Parathyroid adenoma (tissue), 2 donors: ENCODE data around the gene MANBA.

Source experiments
- H2AFZ ChIP-seq: fragments of 300-600 bp; sonication (generic); one replicate; pipeline ENCODE4 v1.7.0; 2017; ENCODE audit warnings: antibody characterized with exemption, mild to moderate bottlenecking
- H3K27ac ChIP-seq: fragments of 300-600 bp; sonication (generic); one replicate; pipeline ENCODE4 v1.7.0; 2017
- H3K27me3 ChIP-seq: fragments of 300-600 bp; sonication (generic); one replicate; pipeline ENCODE4 v1.7.0; 2017; ENCODE audit warnings: low read length; ENCODE audit not compliant: control insufficient read depth, insufficient read depth
- H3K36me3 ChIP-seq: fragments of 300-600 bp; sonication (generic); one replicate; pipeline ENCODE4 v1.7.0; 2017; ENCODE audit warnings: low read length; ENCODE audit not compliant: control insufficient read depth, insufficient read depth
- H3K4me1 ChIP-seq: fragments of 300-600 bp; sonication (generic); one replicate; pipeline ENCODE4 v1.7.0; 2017; ENCODE audit warnings: control low read depth
- H3K4me2 ChIP-seq: fragments of 300-600 bp; sonication (generic); one replicate; pipeline ENCODE4 v1.7.0; 2017; ENCODE audit warnings: low read length
- H3K4me3 ChIP-seq: fragments of 300-600 bp; sonication (generic); one replicate; pipeline ENCODE4 v1.7.0; 2017; ENCODE audit warnings: low read depth, low read length
- H3K79me2 ChIP-seq: fragments of 300-600 bp; sonication (generic); one replicate; pipeline ENCODE4 v1.7.0; 2017; ENCODE audit warnings: control low read depth
- H3K9ac ChIP-seq: fragments of 300-600 bp; sonication (generic); one replicate; pipeline ENCODE4 v1.7.0; 2017; ENCODE audit warnings: mild to moderate bottlenecking
- H3K9me3 ChIP-seq: fragments of 300-600 bp; sonication (generic); one replicate; pipeline ENCODE4 v1.7.0; 2017; ENCODE audit warnings: low read length; ENCODE audit not compliant: control insufficient read depth
- TF ChIP-seq, protein P1 (sequence below): fragments of 300-600 bp; sonication (generic); IDR thresholded peaks from one replicate; pipeline ENCODE4 v1.7.0; 2017; ENCODE audit warnings: antibody characterized with exemption, mild to moderate bottlenecking
- donor health status: primary hyperparathyroidism.

The MANBA gene

DNA sequence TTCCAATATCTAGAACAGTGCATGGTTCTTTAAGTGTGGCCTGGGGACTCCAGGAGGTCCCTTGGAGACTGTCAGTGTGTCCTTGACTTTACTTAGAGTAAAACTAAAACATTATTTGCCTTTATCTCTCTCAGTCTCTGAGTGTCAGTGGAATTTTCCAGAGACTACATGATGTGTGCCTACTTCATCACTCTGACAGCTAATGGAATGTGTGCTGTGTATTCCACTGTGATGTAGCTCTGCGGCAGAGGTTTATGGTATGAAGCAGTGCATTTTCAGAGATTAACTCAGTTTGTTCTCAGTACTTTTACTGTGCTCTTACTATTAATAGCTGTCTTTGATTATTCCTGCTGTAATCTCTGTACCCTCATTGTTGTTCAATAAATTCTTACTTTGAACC, 85.6 kb downstream of the MANBA start:
- H3K4me1 ChIP-seq: no peaks in the 10 kb centered on the region
- H3K36me3 ChIP-seq: no peaks in the 10 kb centered on the region
- H3K27ac ChIP-seq: no peak overlapping the region
- TF ChIP-seq, protein P1, sequence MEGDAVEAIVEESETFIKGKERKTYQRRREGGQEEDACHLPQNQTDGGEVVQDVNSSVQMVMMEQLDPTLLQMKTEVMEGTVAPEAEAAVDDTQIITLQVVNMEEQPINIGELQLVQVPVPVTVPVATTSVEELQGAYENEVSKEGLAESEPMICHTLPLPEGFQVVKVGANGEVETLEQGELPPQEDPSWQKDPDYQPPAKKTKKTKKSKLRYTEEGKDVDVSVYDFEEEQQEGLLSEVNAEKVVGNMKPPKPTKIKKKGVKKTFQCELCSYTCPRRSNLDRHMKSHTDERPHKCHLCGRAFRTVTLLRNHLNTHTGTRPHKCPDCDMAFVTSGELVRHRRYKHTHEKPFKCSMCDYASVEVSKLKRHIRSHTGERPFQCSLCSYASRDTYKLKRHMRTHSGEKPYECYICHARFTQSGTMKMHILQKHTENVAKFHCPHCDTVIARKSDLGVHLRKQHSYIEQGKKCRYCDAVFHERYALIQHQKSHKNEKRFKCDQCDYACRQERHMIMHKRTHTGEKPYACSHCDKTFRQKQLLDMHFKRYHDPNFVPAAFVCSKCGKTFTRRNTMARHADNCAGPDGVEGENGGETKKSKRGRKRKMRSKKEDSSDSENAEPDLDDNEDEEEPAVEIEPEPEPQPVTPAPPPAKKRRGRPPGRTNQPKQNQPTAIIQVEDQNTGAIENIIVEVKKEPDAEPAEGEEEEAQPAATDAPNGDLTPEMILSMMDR: no peak
- H2AFZ ChIP-seq: no peak overlapping the region
- H3K4me2 ChIP-seq: no peak overlapping the region
- H3K9ac ChIP-seq: no peak overlapping the region
- no peaks in the 10 kb centered on the region for H3K79me2 ChIP-seq
- no peak overlapping the region for H3K4me3 ChIP-seq
- no peaks in the 10 kb centered on the region for H3K27me3 ChIP-seq
- no peaks in the 10 kb centered on the region for H3K9me3 ChIP-seq

- Histone ChIP-seq H3K36me3 (no peaks in the 10 kb centered on the region), H3K9me3 (no peaks in the 10 kb centered on the region), H2AFZ (no peak overlapping the region), H3K79me2 (no peaks in the 10 kb centered on the region), H3K9ac (no peak overlapping the region), H3K27me3 (no peaks in the 10 kb centered on the region), H3K4me2 (no peak overlapping the region), H3K27ac (no peak overlapping the region), H3K4me1 (no peaks in the 10 kb centered on the region), H3K4me3 (no peak overlapping the region)
- TF ChIP-seq, protein P1: no peak
These were observed 93.8 kb downstream of the MANBA start for GRCh38 chr4:102667001-102667400.

- Histone ChIP-seq H3K4me3 (no peak overlapping the region), H3K79me2 (no peaks in the 10 kb centered on the region), H3K27ac (no peak overlapping the region), H3K9ac (no peak overlapping the region), H2AFZ (no peak overlapping the region), H3K27me3 (no peaks in the 10 kb centered on the region), H3K9me3 (no peaks in the 10 kb centered on the region), H3K4me1 (no peaks in the 10 kb centered on the region), H3K4me2 (no peak overlapping the region), H3K36me3 (no peaks in the 10 kb centered on the region)
- TF ChIP-seq, protein P1: no peak
These were observed 95.2 kb downstream of the MANBA start for GRCh38 chr4:102665527-102665926.

DNA sequence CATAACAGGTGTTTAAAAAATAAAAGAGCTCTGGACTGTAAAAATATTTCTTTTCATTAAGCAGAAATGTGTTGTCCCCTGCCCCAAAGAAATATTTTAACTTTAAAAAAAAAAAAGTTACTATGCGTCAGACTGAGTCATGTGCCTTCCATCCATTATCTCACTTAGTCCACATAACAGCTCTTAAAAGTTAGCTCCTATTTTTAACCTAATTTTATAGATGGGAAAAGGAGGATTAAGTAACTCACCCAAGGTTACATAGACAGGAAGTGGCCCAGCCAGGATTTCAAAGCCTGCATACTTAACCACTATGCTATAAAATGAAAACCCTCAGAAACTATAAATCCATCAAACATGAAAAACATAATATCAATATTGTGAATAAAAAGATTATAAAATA, 97.7 kb downstream of the MANBA start:
- Histone ChIP-seq H3K9me3 (no peaks in the 10 kb centered on the region), H2AFZ (no peak overlapping the region), H3K4me3 (no peak overlapping the region), H3K9ac (no peak overlapping the region), H3K4me1 (no peaks in the 10 kb centered on the region), H3K36me3 (no peaks in the 10 kb centered on the region), H3K27me3 (no peaks in the 10 kb centered on the region), H3K79me2 (no peaks in the 10 kb centered on the region), H3K27ac (no peak overlapping the region), H3K4me2 (no peak overlapping the region)
- TF ChIP-seq, protein P1: no peak

DNA sequence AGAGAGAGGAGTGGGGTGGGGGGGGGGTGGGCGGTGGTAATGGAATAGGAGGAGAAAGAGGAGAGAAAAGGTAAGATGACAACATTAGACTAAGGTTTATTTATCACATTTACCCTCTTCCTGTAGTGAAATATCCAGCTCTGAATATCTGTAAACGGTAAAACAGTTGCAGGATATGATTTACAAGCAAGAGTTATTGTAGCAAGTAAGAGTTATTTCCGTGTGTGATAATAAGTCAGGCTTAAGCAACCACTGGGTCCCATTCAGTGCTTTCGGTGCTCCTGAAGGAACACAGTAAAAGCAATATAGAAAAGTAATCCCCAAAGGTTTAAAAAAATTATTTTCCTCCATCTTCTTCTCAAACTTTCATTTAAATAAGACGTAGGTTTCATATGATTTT, 103.6 kb downstream of the MANBA start:
- no peaks in the 10 kb centered on the region for H3K79me2 ChIP-seq
- H3K9me3 ChIP-seq: no peaks in the 10 kb centered on the region
- no peak overlapping the region for H3K4me2 ChIP-seq
- no peak overlapping the region for H3K4me3 ChIP-seq
- no peaks in the 10 kb centered on the region for H3K4me1 ChIP-seq
- H3K27ac ChIP-seq: no peak overlapping the region
- no peak overlapping the region for H3K9ac ChIP-seq
- no peaks in the 10 kb centered on the region for H3K36me3 ChIP-seq
- no peaks in the 10 kb centered on the region for H3K27me3 ChIP-seq
- no peak overlapping the region for H2AFZ ChIP-seq
- TF ChIP-seq, protein P1: no peak
